Endothelial cell of umbilical vein (primary cell): ENCODE measurements around the gene AGPS. TPM values are rescaled to one million over a fixed set of nuclear protein-coding genes. Genes with fewer than 3 reads are reported as not detected.

Experiments
- BruUV-seq: library from RNA; stranded (reverse); fragments of 400-500 nt; replicated peaks from 2 replicates; lab custom pipeline; 2021; lab: Mats Ljungman, UMichigan
- CTCF ChIA-PET: fragments of 300-600, 350-600 bp; sonication (Branson Sonifier 250); formaldehyde crosslinking; loops from one replicate; lab custom pipeline; 2021; ENCODE audit warnings: antibody characterized with exemption, inconsistent platforms; lab: Charles Lee
- POLR2A ChIA-PET: fragments of 300-600, 350-600 bp; sonication (Branson Sonifier 250); formaldehyde crosslinking; loops from one replicate; lab custom pipeline; 2021; ENCODE audit warnings: antibody characterized with exemption, inconsistent platforms; lab: Charles Lee
- DNase-seq: peaks from one replicate; pipeline ENCODE4 v3.0.0-alpha.2; 2011; ENCODE audit warnings: low read depth, low spot score
- FAIRE-seq: peaks from 2 replicates; lab custom pipeline; 2011; peaks lifted over from hg19 to GRCh38; lab: Jason Lieb, UNC
- H2AFZ ChIP-seq: 2 replicates; pipeline ENCODE4 v1.6.0; 2012; ENCODE audit warnings: low read depth, low read length, control low read depth, inconsistent platforms
- H3K27ac ChIP-seq: 2 replicates; pipeline ENCODE4 v1.5.1; 2011; ENCODE audit warnings: low read depth, mild to moderate bottlenecking, control low read depth, low read length, moderate library complexity; ENCODE audit not compliant: insufficient read depth
- H3K27me3 ChIP-seq, 2 experiments: 2 replicates each; pipeline versions ENCODE4 v1.6.0 to v1.6.1; 2011; ENCODE audit warnings: low read length in 2 of 2, mixed read lengths in 1 of 2; ENCODE audit not compliant: control insufficient read depth in 2 of 2, insufficient read depth in 2 of 2
- H3K36me3 ChIP-seq, 2 experiments: 2 replicates in 1 of 2; 3 replicates in 1 of 2; pipeline ENCODE4 v1.5.1; 2011; ENCODE audit warnings: low read length in 2 of 2, mild to moderate bottlenecking in 1 of 2, moderate library complexity in 1 of 2; ENCODE audit not compliant: control insufficient read depth in 2 of 2, insufficient read depth in 2 of 2; ENCODE audit errors: extremely low read depth in 1 of 2
- H3K4me1 ChIP-seq: 3 replicates; pipeline ENCODE4 v1.5.1; 2011; ENCODE audit warnings: mild to moderate bottlenecking, low read length; ENCODE audit not compliant: control insufficient read depth, insufficient read depth; ENCODE audit errors: extremely low read depth
- H3K4me2 ChIP-seq: 2 replicates; pipeline ENCODE4 v1.6.1; 2011; ENCODE audit warnings: low read length, control low read depth, mixed read lengths; ENCODE audit not compliant: insufficient read depth
- H3K4me3 ChIP-seq, 3 experiments: fragments of 200-600 bp in 1 of 3; sonication (generic), shearing (Covaris generic) in 1 of 3; replicated peaks in 1 of 3; 2 replicates each; pipeline ENCODE4 v1.5.1; 2011 to 2016; ENCODE audit warnings: control low read depth in 3 of 3, low read length in 3 of 3, mild to moderate bottlenecking in 2 of 3, inconsistent platforms in 1 of 3, low read depth in 1 of 3, moderate library complexity in 1 of 3; ENCODE audit not compliant: insufficient read depth in 1 of 3
- H3K79me2 ChIP-seq: 2 replicates; pipeline ENCODE4 v1.6.0; 2012; ENCODE audit warnings: low read length, inconsistent platforms; ENCODE audit not compliant: control insufficient read depth, insufficient read depth
- H3K9ac ChIP-seq: replicated peaks from 2 replicates; pipeline ENCODE3; 2011; ENCODE audit warnings: low read length, control low read depth; ENCODE audit not compliant: insufficient read depth; ENCODE audit errors: extremely low read depth
- H3K9me1 ChIP-seq: replicated peaks from 3 replicates; pipeline ENCODE4 v1.6.0; 2011; ENCODE audit warnings: mild to moderate bottlenecking, low read length; ENCODE audit not compliant: control insufficient read depth, insufficient read depth; ENCODE audit errors: extremely low read depth
- H3K9me3 ChIP-seq: replicated peaks from 2 replicates; pipeline ENCODE4 v1.5.1; 2012; ENCODE audit warnings: low read length, inconsistent platforms; ENCODE audit not compliant: control insufficient read depth, insufficient read depth
- H4K20me1 ChIP-seq: replicated peaks from 2 replicates; pipeline ENCODE3; 2011; ENCODE audit warnings: mild to moderate bottlenecking, low read length; ENCODE audit not compliant: control insufficient read depth, insufficient read depth; ENCODE audit errors: extremely low read depth
- EZH2 ChIP-seq: IDR thresholded peaks from 2 replicates; pipeline ENCODE4 v1.6.1; 2012; ENCODE audit warnings: borderline replicate concordance, low read depth, mild to moderate bottlenecking, moderate library complexity, low read length, inconsistent platforms; ENCODE audit not compliant: severe bottlenecking
- FOS ChIP-seq: IDR thresholded peaks from 2 replicates; pipeline ENCODE4 v1.6.1; 2011; ENCODE audit warnings: mild to moderate bottlenecking, low read length, moderate library complexity, borderline replicate concordance; ENCODE audit not compliant: insufficient read depth
- GATA2 ChIP-seq: IDR thresholded peaks from 2 replicates; pipeline ENCODE4 v1.7.0; 2011; ENCODE audit warnings: low read depth, mild to moderate bottlenecking, moderate library complexity, mixed read lengths, low read length; ENCODE audit not compliant: insufficient read length, insufficient read depth
- JUN ChIP-seq: IDR thresholded peaks from 2 replicates; pipeline ENCODE4 v1.6.1; 2011; ENCODE audit warnings: borderline replicate concordance, low read depth; ENCODE audit not compliant: insufficient read length, insufficient read depth
- POLR2A ChIP-seq: IDR thresholded peaks from 2 replicates; pipeline ENCODE4 v1.6.1; 2012; ENCODE audit warnings: low read depth, mild to moderate bottlenecking, control low read depth, low read length
- POLR2AphosphoS5 ChIP-seq: IDR thresholded peaks from 2 replicates; pipeline ENCODE4 v1.6.1; 2012; ENCODE audit warnings: low read depth, mild to moderate bottlenecking, control low read depth, low read length, moderate library complexity; ENCODE audit not compliant: insufficient read depth
- dilution Hi-C: fragments of 300-500 bp; cut with MboI; formaldehyde crosslinking; loops from one replicate; pipeline ENCODE4 v1.15.0; 2019; ENCODE audit warnings: low sequenced_read_pairs; ENCODE audit not compliant: extremely low pct_ligation_motif_present
- intact Hi-C: fragments of 100-400 bp; cut with micrococcal nuclease; formaldehyde crosslinking; loops from one replicate; pipeline ENCODE4 v1.10.0; 2022
- polyA plus RNA-seq, 4 experiments: library from polyadenylated mRNA; depleted of rRNA in 3 of 4; stranded (reverse) in 3 of 4; unstranded in 1 of 4; fragments of >200 nt; gene quantifications; 2 replicates each; pipeline versions ENCODE4 v1.2.1 to v1.2.3, GENCODE V29; 2011 to 2012; ENCODE audit warnings: missing spikeins in 1 of 4
- total RNA-seq: library from RNA; stranded (reverse); gene quantifications from 2 replicates; pipeline ENCODE4 v1.2.3, GENCODE V29; 2021
- TF ChIP-seq, protein P1 (sequence below): IDR thresholded peaks from 2 replicates; pipeline ENCODE4 v1.6.1; 2011; ENCODE audit not compliant: insufficient read depth, insufficient read length
- TF ChIP-seq, protein P2 (sequence below), 2 donors: IDR thresholded peaks; 1 replicate in 1 of 2; 2 replicates in 1 of 2; pipeline ENCODE4 v1.5.1; 2011; ENCODE audit warnings: low read length in 2 of 2, mild to moderate bottlenecking in 2 of 2, moderate library complexity in 2 of 2, control low read depth in 1 of 2, inconsistent platforms in 1 of 2, low read depth in 1 of 2; ENCODE audit not compliant: insufficient read depth in 1 of 2; ENCODE audit errors: extremely low read depth in 1 of 2

The AGPS gene
- total and polyA plus RNA-seq, 2 donors (not counting 3 experiments of a cell fraction or from before 2014, with no cell fraction given), result 10.1 to 96.5 TPM

DNA sequence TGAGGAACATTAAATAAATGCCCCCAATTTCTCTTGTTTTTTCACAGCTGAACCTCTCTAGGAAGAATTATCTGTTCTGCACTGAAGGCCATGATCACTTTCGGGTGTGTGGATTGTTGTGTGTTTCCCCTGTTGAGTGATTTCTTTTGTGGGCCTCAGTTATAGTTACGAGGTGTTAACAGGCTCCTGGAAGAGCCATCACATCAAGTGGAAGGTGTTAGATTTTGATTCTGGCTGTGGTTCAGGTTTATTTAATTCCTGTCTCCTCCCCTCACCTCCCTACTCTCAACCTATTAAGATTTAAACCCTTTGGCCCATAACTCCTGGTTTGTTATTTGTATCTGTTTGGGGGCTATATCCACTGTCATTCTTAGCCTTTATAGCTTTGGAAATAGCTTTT is 182.8 kb downstream of the AGPS start:
- no peak overlapping the region for H3K9ac ChIP-seq
- no peaks in the 10 kb centered on the region for H3K9me1 ChIP-seq
- CTCF ChIA-PET, result no interaction called here
- no peaks in the 10 kb centered on the region for H4K20me1 ChIP-seq
- no peak overlapping the region for H3K4me3 ChIP-seq
- H3K27me3 ChIP-seq, result peaks cover 0 to 4% of the 10 kb centered on the region in 2 experiments
- no peaks in the 10 kb centered on the region for H3K9me3 ChIP-seq
- dilution Hi-C loops (no loop called here), intact Hi-C loops (no loop called here)
- FAIRE-seq (no peak), DNase-seq (no peak)
- no peak overlapping the region for H3K4me2 ChIP-seq
- no peaks in the 10 kb centered on the region for H3K79me2 ChIP-seq
- no peak for TF ChIP-seq POLR2AphosphoS5
- TF ChIP-seq, protein P1, sequence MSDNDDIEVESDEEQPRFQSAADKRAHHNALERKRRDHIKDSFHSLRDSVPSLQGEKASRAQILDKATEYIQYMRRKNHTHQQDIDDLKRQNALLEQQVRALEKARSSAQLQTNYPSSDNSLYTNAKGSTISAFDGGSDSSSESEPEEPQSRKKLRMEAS, result no peak
- no peak for TF ChIP-seq JUN
- TF ChIP-seq, protein P2, sequence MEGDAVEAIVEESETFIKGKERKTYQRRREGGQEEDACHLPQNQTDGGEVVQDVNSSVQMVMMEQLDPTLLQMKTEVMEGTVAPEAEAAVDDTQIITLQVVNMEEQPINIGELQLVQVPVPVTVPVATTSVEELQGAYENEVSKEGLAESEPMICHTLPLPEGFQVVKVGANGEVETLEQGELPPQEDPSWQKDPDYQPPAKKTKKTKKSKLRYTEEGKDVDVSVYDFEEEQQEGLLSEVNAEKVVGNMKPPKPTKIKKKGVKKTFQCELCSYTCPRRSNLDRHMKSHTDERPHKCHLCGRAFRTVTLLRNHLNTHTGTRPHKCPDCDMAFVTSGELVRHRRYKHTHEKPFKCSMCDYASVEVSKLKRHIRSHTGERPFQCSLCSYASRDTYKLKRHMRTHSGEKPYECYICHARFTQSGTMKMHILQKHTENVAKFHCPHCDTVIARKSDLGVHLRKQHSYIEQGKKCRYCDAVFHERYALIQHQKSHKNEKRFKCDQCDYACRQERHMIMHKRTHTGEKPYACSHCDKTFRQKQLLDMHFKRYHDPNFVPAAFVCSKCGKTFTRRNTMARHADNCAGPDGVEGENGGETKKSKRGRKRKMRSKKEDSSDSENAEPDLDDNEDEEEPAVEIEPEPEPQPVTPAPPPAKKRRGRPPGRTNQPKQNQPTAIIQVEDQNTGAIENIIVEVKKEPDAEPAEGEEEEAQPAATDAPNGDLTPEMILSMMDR (IDR thresholded peaks at IDR 0.05; ENCODE audit: extremely low read depth in 1 of 2, insufficient read depth in 1 of 2, low read depth in 1 of 2, low read length in 2 of 2), result no peak
- no peak for TF ChIP-seq GATA2
- no peak for TF ChIP-seq FOS
- TF ChIP-seq EZH2, result no peak
- no peak for TF ChIP-seq POLR2A
- H3K36me3 ChIP-seq, result no peaks in the 10 kb centered on the region
- no peaks in the 10 kb centered on the region for H3K4me1 ChIP-seq
- POLR2A ChIA-PET, result no interaction called here
- H3K27ac ChIP-seq, result no peak overlapping the region
- no peak overlapping the region for H2AFZ ChIP-seq
- BruUV-seq, result no TSS peak
